NB4 (cell line): ENCODE results near the gene TRIP10.

ENCODE experiments used
- POLR2A ChIP-seq: IDR thresholded peaks from 2 replicates; pipeline ENCODE4 v1.6.1; 2011; ENCODE audit warnings: mild to moderate bottlenecking; ENCODE audit not compliant: insufficient read length; ENCODE audit errors: extremely low read depth
- TF ChIP-seq, protein P1 (sequence below): IDR thresholded peaks from one replicate; pipeline ENCODE4 v1.5.1; 2012; ENCODE audit warnings: low read depth, low read length
- TF ChIP-seq, protein P2 (sequence below): IDR thresholded peaks from 2 replicates; pipeline ENCODE4 v1.6.1; 2011; ENCODE audit warnings: low read depth, low read length

DNA sequence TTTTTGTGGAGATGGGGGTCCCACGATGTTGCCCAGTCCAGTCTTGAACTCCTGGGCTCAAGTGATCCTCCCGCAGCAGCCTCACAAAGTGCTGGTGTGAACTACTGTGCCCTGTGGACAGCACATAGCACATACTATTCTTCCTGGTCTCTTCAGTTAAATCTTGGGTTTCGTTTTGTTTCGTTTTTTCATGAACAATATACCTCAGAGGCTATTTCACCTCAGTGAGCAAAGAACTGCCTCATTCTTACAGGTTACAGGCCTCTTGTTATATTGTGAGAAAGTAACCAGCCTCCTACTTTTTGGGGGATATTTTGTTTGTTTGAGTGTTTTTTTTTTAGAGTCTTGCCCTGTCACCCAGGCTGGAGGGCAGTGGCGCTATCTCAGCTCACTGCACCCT lies 17.7 kb upstream of the TRIP10 start:
- TF ChIP-seq, protein P1, sequence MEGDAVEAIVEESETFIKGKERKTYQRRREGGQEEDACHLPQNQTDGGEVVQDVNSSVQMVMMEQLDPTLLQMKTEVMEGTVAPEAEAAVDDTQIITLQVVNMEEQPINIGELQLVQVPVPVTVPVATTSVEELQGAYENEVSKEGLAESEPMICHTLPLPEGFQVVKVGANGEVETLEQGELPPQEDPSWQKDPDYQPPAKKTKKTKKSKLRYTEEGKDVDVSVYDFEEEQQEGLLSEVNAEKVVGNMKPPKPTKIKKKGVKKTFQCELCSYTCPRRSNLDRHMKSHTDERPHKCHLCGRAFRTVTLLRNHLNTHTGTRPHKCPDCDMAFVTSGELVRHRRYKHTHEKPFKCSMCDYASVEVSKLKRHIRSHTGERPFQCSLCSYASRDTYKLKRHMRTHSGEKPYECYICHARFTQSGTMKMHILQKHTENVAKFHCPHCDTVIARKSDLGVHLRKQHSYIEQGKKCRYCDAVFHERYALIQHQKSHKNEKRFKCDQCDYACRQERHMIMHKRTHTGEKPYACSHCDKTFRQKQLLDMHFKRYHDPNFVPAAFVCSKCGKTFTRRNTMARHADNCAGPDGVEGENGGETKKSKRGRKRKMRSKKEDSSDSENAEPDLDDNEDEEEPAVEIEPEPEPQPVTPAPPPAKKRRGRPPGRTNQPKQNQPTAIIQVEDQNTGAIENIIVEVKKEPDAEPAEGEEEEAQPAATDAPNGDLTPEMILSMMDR: no peak
- no peak for TF ChIP-seq POLR2A
- TF ChIP-seq, protein P2, sequence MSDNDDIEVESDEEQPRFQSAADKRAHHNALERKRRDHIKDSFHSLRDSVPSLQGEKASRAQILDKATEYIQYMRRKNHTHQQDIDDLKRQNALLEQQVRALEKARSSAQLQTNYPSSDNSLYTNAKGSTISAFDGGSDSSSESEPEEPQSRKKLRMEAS: no peak
